Cardiac fibroblast (primary cell): ENCODE measurements around the gene PTP4A2.

Experiments
- DNase-seq, 2 donors: peaks; one replicate each; pipeline versions ENCODE4 v3.0.0 to v3.0.0-alpha.2; 2010; ENCODE audit warnings: low read depth in 2 of 2
- H3K4me3 ChIP-seq, 2 donors: replicated peaks in 1 of 2; 1 replicate in 1 of 2; 2 replicates in 1 of 2; pipeline ENCODE4 v1.5.1; 2011; ENCODE audit warnings: low read depth in 2 of 2, low read length in 2 of 2, mild to moderate bottlenecking in 2 of 2, moderate library complexity in 1 of 2
- CTCF ChIP-seq: IDR thresholded peaks from one replicate; pipeline ENCODE4 v1.5.1; 2011; ENCODE audit warnings: low read depth, mild to moderate bottlenecking, low read length, inconsistent platforms

Gene PTP4A2

GRCh38 chr1:31980835-31981455 is 42.8 kb upstream of the PTP4A2 start:
- no peak overlapping the region for H3K4me3 ChIP-seq
- no peak for TF ChIP-seq CTCF
- DNase-seq = no peak

- no peak for DNase-seq
- no peak for TF ChIP-seq CTCF
- H3K4me3 ChIP-seq = no peak overlapping the region
Measured at GRCh38 chr1:31978843-31979400, 40.8 kb upstream of the PTP4A2 start.

DNA sequence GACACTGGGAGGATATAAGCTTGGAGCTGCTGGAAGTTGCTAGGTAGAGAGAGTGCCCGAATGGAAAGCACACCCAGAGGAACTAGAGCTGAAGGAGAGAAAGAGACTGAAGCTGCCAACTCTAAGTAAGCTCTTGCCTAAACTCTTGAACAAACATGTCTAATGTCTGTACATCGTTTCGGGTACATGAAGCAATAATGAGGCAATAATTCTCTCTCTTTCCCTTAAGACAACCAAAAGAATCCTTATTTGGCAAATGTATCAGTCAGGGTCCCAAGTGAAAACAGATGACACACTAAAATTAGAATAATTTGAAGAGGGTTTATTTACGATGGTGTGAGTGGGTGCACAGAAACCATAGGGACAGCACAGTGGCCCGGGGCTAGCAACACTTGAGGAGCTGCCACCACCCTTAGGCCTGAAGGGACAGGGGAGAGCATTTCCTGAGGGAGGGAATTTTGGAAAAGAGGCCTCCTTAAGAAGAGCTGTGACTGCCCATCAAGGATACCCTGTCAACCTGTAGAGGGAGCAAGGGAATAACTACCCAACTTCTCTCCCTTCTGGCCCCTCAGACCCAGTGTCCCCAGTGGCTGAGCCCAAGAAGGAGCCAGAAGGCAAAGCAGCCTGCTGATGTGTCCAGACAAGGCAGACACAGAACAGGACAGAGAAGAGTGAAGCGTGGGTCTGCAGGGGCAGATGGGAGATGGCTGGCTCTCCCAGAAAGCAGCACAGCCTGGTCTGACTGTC is 39.4 kb upstream of the PTP4A2 start:
- H3K4me3 ChIP-seq = no peak overlapping the region
- DNase-seq = peak; percentile 72 to 85

DNA sequence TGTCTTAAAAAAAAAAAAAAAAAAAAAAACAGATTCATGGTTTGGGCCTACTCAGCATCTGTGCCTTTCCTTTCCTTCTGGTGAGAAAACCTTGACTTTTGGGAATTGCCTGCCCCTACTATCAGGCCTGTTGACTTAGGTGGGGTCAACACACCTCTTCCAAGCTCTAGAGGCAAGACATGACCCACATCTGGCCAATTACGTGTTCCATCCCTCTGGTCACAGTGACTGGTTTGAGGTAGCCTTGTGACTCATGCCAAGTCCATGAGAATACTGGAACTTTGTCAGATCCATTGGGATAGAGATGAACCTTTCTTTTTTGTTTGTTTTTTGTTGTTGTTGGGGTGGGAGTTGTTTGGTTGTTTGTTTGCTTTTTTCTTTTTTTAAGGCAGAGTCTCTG is 38.2 kb upstream of the PTP4A2 start:
- no peak for TF ChIP-seq CTCF
- H3K4me3 ChIP-seq = no peak overlapping the region
- DNase-seq = peak in 1 of 2 donors; percentile 53

More for the DNA sequence above, 39.4 kb upstream of the PTP4A2 start:
- peak; percentile 54 for TF ChIP-seq CTCF

DNA sequence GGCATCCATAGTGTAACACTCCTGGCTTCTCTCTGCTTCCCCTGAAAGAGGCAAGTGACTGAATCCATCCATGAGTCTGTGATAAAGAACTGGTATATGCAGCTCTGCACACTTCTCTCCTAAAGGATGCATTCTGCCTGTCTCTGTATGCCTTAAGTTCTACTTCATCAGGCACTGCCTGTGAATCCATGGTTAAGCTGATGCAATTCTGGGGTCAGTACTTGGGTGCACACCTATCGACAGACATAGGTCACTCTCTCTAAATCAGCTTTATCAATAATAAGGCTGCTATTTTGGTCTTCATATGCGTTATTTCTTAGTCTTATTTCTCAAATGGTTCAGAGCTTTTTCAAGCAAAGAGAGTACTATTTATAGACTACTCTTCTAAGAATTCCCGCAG is 32.7 kb upstream of the PTP4A2 start:
- DNase-seq = no peak
- no peak for TF ChIP-seq CTCF
- H3K4me3 ChIP-seq = no peak overlapping the region

- no peak for TF ChIP-seq CTCF
Measured at GRCh38 chr1:31961536-31961935, 23.4 kb upstream of the PTP4A2 start.

More at GRCh38 chr1:31961536-31961935, 23.4 kb upstream of the PTP4A2 start:
- no peak overlapping the region for H3K4me3 ChIP-seq
- DNase-seq = no peak
